GM18861 (cell line): ENCODE data around the gene CCDC9B.

ENCODE experiments used
- ATAC-seq: cut with Tn5 transposase; IDR thresholded peaks from one replicate; pipeline ENCODE4 v1.9.1; 2021; ENCODE audit not compliant: unreplicated experiment

The CCDC9B gene

DNA sequence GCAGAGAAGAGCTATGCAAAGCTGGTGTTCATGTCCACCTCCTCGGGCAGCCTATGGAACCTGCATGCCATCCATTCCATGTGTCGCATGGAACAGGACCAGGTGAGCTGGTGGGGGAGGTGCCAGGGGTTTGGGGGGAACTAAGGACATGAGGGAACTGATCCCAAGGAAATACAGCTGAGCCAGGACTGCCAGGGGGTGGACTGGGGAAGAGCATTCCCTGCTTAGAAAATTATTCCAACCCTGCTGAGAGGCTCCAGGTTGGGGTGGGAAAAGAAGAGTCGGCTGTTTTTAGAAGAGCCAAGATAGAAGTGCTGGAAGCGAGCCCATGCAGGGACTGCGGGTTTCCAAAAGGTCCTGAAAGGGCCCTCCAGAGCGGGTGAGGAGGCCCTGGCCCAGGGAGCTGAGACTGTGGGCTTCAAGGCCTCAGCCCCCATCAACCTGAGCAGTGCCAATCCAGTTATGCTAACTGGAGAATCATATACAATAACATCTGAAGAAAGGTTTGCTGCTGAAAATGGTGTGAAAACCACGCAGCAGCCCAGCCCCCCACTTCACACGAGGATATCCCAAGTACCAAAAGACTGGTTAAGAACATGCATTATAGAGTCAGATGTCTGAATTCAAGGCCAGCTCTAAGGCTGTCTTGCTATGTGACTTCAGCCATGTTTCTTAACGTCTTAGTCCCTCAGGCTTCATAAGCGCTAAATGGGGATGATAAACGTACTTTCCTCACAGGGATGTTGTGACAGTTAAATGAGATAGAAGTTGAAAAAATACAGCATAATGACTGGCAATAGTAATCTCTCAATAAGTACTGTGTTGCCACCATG is 25.1 kb upstream of the CCDC9B start:
- no peak for ATAC-seq

- no peak for ATAC-seq
These were observed 24.3 kb upstream of the CCDC9B start for GRCh38 chr15:40365016-40365415.

- ATAC-seq: no peak
These were observed 23.5 kb upstream of the CCDC9B start for GRCh38 chr15:40364251-40364650.

GRCh38 chr15:40363611-40364010 is 22.9 kb upstream of the CCDC9B start:
- ATAC-seq: no peak

- no peak for ATAC-seq
These were observed 20.9 kb upstream of the CCDC9B start for GRCh38 chr15:40361640-40362039.

- no peak for ATAC-seq
These were observed 19.3 kb upstream of the CCDC9B start for GRCh38 chr15:40360015-40360414.

GRCh38 chr15:40358471-40359353 is 18.0 kb upstream of the CCDC9B start:
- ATAC-seq: no peak

DNA sequence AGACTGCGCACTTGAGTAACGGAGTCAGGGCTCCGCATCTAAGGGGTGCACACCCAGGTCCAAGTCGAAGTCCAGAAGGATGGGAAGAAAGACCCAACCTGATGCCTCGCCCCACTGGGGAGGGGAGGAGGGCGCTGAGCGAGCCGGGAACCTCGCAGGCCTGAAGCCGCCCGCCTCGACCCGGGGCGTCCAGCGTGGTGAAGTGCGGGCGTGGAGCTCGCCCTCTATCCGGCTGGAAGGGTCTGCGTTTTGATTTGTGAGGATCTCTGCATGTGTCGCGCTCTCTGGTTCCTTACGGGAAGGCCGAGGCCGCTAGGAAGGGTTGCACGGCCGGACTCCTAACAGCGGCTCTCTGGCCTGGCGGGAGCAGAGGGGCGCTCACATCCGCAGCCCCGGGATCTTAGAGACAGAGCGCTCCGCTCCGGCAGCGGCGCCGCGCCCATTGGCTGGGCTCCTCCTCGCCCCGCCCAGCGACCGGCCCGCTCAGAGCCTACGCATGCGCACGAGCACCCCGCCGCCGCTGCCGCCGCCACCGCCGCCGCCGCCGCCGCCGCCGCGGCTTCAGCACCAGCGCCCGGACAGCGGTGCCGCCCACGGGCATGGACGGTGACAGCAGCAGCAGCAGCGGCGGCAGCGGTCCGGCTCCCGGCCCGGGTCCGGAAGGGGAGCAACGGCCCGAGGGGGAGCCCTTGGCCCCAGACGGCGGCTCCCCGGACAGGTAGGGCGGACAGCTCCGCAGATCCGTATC is 17.2 kb upstream of the CCDC9B start, which contains the start of gene DISP2:
Gene DISP2 (plus strand): TSS at position 497 of the 748 bp plus-strand sequence. CDS start 103 bp downstream, at position 600.
- peak; percentile 72 for ATAC-seq

GRCh38 chr15:40357246-40357645 is 16.5 kb upstream of the CCDC9B start:
- no peak for ATAC-seq

DNA sequence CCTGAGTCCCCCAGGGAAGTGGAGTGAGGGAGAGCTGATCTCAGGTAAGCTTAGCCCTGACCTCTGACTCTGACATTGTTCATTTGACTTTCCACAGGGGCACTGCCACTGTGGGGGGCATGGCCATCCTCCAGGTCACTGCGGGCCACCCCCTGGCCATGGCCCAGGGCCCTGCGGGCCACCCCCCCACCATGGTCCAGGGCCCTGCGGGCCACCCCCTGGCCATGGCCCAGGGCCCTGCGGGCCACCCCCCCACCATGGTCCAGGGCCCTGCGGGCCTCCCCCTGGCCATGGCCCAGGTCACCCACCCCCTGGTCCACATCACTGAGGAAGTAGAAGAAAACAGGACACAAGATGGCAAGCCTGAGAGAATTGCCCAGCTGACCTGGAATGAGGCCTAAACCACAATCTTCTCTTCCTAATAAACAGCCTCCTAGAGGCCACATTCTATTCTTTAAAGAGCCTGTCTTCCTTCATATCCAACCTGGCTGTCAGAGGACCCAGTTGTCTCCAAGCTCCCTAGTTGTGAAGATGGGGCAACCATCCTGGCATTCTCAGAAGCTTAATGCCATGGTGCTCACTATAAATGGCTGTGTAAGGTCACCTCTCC is 15.3 kb upstream of the CCDC9B start:
- no peak for ATAC-seq

GRCh38 chr15:40354408-40355171 is 13.9 kb upstream of the CCDC9B start:
- no peak for ATAC-seq

DNA sequence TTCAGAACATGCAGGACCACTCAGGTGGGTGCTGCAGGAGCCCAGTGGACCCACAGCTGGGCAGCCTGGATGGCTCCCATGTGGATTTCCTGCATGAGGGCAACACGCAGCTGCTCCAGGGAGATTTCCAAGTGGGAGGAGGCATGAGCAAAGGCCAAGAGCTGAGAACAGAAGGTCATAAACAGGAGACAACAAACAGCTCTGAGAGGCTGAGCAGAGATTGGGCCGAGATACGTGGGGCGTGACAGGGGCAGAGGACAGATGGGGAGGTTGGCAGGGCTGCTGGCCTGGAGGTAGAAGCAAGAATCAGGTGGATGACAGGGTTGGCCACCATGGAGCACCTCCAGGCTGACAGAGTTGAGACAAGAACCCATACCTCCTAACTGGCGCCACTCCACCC is 13.0 kb upstream of the CCDC9B start:
- ATAC-seq: no peak

DNA sequence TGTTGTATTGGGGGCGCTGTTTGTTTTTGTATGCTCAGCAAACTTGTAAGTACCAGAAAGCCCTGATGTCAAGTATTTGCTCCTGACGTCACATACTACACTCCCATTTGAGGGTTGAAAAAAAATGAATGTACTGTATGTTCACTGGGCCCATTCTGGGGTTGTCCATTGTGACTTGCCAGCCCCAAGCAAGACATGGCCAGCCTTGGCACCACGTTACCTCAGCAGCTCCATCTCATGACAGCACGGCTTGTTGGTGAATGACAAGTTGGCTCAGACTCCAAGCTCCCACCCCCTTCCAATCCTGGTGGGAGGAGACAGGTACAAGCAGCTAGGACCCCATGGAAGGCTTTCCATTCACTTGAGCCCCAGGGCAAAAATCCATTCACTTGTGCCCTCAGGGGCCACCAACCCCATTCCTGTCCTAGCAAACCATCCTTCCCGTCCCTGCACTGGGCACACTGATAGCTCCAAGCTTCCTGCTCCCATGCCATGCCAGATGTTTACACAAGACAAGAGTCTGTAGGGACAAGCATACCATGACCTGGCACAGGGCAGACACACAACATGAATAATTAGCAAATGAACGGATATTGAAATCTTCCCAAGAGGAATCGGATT is 11.7 kb upstream of the CCDC9B start:
- ATAC-seq: no peak

DNA sequence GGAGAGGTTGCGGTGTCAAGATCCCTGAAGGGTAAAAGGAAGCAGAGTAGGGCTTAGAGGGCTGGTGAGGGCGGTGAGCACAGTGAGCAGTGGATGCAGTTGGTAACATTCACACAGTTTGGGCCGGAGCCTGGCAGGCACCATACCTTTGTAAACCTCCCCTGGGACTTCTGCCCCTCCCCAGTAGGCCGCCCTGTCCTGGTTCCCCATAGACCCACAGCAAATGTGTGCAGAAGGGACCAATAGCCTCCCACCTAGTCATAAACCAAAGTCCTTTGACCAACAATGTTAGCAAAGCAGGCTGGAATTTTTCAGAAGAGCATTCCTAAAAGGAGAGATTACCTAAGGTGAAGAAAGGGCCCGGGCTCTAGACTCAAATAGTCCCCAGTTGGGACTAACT is 8.4 kb upstream of the CCDC9B start:
- no peak for ATAC-seq

DNA sequence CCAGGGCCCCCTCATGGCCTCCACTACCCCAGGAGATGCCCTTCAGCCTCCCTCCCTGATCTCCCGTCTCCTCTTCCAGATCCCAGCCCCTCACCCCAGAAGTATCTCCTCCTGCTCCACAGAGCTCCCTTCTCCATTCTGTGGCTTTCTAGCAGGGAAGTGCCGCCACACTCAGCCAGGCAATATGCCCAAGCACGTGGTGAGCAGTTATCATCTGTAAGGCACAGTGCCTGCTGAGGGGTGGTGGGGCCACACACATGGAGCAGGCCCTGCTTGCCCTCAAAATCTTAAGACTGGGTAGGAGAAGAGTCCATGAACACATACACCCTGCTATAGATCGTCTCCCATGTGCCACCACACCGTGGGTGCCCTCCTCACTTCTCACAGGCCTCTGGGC is 7.7 kb upstream of the CCDC9B start:
- ATAC-seq: no peak

DNA sequence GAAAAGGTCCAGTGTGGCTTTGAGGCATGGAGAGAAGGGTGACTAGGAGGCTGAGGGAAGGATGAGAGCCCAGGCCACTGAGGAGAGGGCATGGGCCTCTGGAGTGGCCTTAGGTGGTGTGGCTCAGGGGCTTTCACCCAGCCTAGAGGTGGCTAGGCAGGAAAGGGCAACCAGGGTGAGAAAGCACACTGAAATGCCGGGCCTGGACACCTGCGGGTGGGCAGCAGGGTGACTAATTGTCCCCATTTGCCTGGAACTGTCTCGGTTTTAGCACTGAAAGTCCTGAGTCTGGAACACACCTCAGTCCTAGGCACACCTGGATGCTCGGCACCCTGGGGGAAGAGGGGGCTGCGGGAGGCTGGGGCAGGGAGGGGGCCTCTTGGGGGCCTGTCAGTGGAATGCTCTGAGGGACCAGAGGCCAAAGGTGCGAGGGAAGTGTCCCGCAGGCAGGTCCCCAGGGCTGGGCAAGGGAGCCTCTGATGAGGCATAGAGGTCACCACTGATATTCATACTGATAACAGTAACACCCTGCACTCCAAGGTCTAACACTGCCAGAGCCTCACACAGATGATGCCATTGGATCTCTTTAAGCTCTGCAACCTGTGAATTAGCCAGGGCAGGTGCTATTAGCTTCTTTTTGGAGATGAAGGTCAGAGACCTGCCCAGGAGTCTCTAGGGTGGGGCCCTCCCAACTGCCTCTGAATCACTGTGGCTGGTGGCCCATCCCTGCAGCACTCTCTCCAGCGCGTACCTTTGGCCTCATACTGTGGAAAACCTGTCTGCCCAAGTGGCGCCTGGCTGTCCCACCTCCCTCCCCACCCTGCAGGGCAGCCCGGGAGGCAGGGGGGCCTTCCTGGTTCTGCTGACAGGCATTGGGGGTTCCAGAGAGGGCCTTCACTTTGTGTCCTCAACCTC is 7.1 kb upstream of the CCDC9B start:
- no peak for ATAC-seq

DNA sequence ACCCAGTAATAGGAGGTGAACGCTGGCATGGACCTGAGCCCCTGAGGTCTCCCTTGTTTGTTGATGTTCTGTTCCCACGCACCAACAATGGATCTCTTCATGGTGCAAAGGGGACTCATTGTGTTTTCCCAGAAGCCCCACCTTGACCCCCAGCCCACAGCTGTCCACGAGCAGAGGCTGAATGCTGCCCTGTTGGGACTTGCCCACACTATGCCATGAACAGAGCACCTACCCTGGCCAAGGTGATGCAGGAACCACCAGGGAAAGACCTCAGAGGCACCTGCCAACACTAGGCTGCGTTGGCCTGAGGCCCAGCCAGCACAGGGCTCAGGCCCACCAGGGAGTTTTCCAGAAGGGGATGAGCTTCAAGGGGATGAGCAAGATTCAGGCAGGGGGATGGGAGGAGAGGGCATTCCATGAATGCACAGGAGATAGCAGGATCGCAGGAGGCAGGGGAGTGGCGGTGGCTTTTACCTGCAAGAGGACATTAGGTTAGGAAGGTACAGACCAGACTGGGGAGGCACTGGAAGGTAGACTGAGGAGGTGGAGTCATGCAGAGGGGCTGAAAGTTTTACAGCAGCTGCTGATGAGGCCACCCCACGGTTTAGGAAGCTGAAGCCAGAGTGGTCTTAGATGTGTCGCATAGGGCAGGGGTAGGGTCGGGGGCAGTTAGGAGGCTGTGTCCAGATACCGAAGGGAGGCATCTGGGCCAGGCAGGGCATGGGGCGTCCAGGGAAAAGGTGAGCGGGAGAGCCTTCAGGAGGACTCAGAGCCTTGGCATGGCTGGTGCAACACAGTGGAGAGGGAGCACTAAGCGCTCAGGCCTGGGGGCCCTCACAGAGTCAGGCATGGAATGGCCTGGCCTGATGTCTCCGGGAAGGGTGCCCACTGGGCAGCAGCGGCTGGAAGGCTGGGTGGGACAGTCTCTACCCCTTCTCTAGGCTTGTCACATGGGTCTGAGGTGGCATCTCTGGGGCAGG is 6.1 kb upstream of the CCDC9B start:
- no peak for ATAC-seq
